Measurements from ENCODE around the gene KCNJ16.
"Not testable (repeated sequence)": the region's sequence is repeated elsewhere in the genome, so short reads cannot be mapped to it uniquely, and the experiment has no call there.

KCNJ16 gene

GRCh38 chr17:70034158-70034557 lies 40.9 kb upstream of the KCNJ16 start:
- H3K18ac ChIP-seq (ENCODE audit: low read length) = no peak overlapping the region
- no peak overlapping the region for H3K4ac ChIP-seq (ENCODE audit: low read depth, low read length)
- H2BK15ac ChIP-seq (replicated peaks; ENCODE audit: low read depth) = no peak overlapping the region
- H3K56ac ChIP-seq (ENCODE audit: low read length) = no peak overlapping the region
- no peak overlapping the region for H3K4me3 ChIP-seq (ENCODE audit: low read length)
- H3K79me2 ChIP-seq (ENCODE audit: control insufficient read depth, insufficient read depth, low read length) = no peaks in the 10 kb centered on the region
- no peak overlapping the region for H4K8ac ChIP-seq (ENCODE audit: low read depth, low read length)
- H3K4me1 ChIP-seq (ENCODE audit: control insufficient read depth, low read depth, low read length) = no peaks in the 10 kb centered on the region
- H3K9ac ChIP-seq (ENCODE audit: low read length) = no peak overlapping the region
- no CpG with 5 or more reads among the region's 5 CpGs for WGBS (ENCODE audit: extremely low coverage, insufficient coverage, low lambda C conversion rate)
- no peaks in the 10 kb centered on the region for H3K27me3 ChIP-seq (ENCODE audit: insufficient read depth, low read length, poor library complexity)
- H3K4me2 ChIP-seq (ENCODE audit: low read length) = no peak overlapping the region
- no peaks in the 10 kb centered on the region for H3K79me1 ChIP-seq (ENCODE audit: low read length)
- H3K36me3 ChIP-seq (ENCODE audit: control insufficient read depth, insufficient read depth, low read length) = no peaks in the 10 kb centered on the region
- H4K5ac ChIP-seq (ENCODE audit: low read length) = no peak overlapping the region
- no peak for DNase-seq
- H2BK5ac ChIP-seq (ENCODE audit: low read length) = no peak overlapping the region
- H2AK5ac ChIP-seq (ENCODE audit: low read length) = no peak overlapping the region
- H3K23ac ChIP-seq (ENCODE audit: low read length) = no peak overlapping the region
- H3K27ac ChIP-seq (ENCODE audit: low read depth, low read length) = no peak overlapping the region
- H2BK120ac ChIP-seq (ENCODE audit: low read depth, low read length) = no peak overlapping the region

- H3K56ac ChIP-seq (ENCODE audit: low read length) = no peak overlapping the region
- H3K4me3 ChIP-seq (ENCODE audit: low read length) = no peak overlapping the region
- no peak overlapping the region for H2BK5ac ChIP-seq (ENCODE audit: low read length)
- no peak overlapping the region for H4K8ac ChIP-seq (ENCODE audit: low read depth, low read length)
- no peaks in the 10 kb centered on the region for H3K36me3 ChIP-seq (ENCODE audit: control insufficient read depth, insufficient read depth, low read length)
- no peak overlapping the region for H3K23ac ChIP-seq (ENCODE audit: low read length)
- no peak overlapping the region for H3K27ac ChIP-seq (ENCODE audit: low read depth, low read length)
- no peak overlapping the region for H2AK5ac ChIP-seq (ENCODE audit: low read length)
- no peak for DNase-seq
- H3K18ac ChIP-seq (ENCODE audit: low read length) = no peak overlapping the region
- H3K4me2 ChIP-seq (ENCODE audit: low read length) = no peak overlapping the region
- no peaks in the 10 kb centered on the region for H3K79me1 ChIP-seq (ENCODE audit: low read length)
- no peak overlapping the region for H3K9ac ChIP-seq (ENCODE audit: low read length)
- no peaks in the 10 kb centered on the region for H3K27me3 ChIP-seq (ENCODE audit: insufficient read depth, low read length, poor library complexity)
- H3K79me2 ChIP-seq (ENCODE audit: control insufficient read depth, insufficient read depth, low read length) = no peaks in the 10 kb centered on the region
- H2BK120ac ChIP-seq (ENCODE audit: low read depth, low read length) = no peak overlapping the region
- no CpG with 5 or more reads among the region's 2 CpGs for WGBS (ENCODE audit: extremely low coverage, insufficient coverage, low lambda C conversion rate)
- H4K5ac ChIP-seq (ENCODE audit: low read length) = no peak overlapping the region
- no peak overlapping the region for H3K4ac ChIP-seq (ENCODE audit: low read depth, low read length)
- no peaks in the 10 kb centered on the region for H3K4me1 ChIP-seq (ENCODE audit: control insufficient read depth, low read depth, low read length)
- H2BK15ac ChIP-seq (replicated peaks; ENCODE audit: low read depth) = no peak overlapping the region
Measured at GRCh38 chr17:70037498-70037897, 37.5 kb upstream of the KCNJ16 start.

- Histone ChIP-seq H3K4me2 (ENCODE audit: low read length) (no peak overlapping the region), H2BK15ac (replicated peaks; ENCODE audit: low read depth) (no peak overlapping the region), H4K8ac (ENCODE audit: low read depth, low read length) (no peak overlapping the region), H3K9ac (ENCODE audit: low read length) (no peak overlapping the region), H4K5ac (ENCODE audit: low read length) (no peak overlapping the region), H2BK5ac (ENCODE audit: low read length) (no peak overlapping the region), H3K23ac (ENCODE audit: low read length) (no peak overlapping the region), H3K56ac (ENCODE audit: low read length) (no peak overlapping the region), H2AK5ac (ENCODE audit: low read length) (no peak overlapping the region), H2BK120ac (ENCODE audit: low read depth, low read length) (no peak overlapping the region), H3K79me1 (ENCODE audit: low read length) (no peaks in the 10 kb centered on the region), H3K36me3 (ENCODE audit: control insufficient read depth, insufficient read depth, low read length) (no peaks in the 10 kb centered on the region), H3K27ac (ENCODE audit: low read depth, low read length) (no peak overlapping the region), H3K79me2 (ENCODE audit: control insufficient read depth, insufficient read depth, low read length) (no peaks in the 10 kb centered on the region), H3K27me3 (ENCODE audit: insufficient read depth, low read length, poor library complexity) (no peaks in the 10 kb centered on the region), H3K18ac (ENCODE audit: low read length) (no peak overlapping the region), H3K4ac (ENCODE audit: low read depth, low read length) (no peak overlapping the region), H3K4me3 (ENCODE audit: low read length) (no peak overlapping the region), H3K4me1 (ENCODE audit: control insufficient read depth, low read depth, low read length) (no peaks in the 10 kb centered on the region)
- WGBS (ENCODE audit: extremely low coverage, insufficient coverage, low lambda C conversion rate) = no CpG with 5 or more reads among the region's 2 CpGs
- DNase-seq = no peak
Measured at GRCh38 chr17:70040336-70040735, 34.7 kb upstream of the KCNJ16 start.

GRCh38 chr17:70041061-70041460 lies 34.0 kb upstream of the KCNJ16 start:
- Histone ChIP-seq H3K27me3 (ENCODE audit: insufficient read depth, low read length, poor library complexity) (no peaks in the 10 kb centered on the region), H3K27ac (ENCODE audit: low read depth, low read length) (no peak overlapping the region), H3K36me3 (ENCODE audit: control insufficient read depth, insufficient read depth, low read length) (no peaks in the 10 kb centered on the region), H2BK120ac (ENCODE audit: low read depth, low read length) (no peak overlapping the region), H3K9ac (ENCODE audit: low read length) (no peak overlapping the region), H2BK15ac (replicated peaks; ENCODE audit: low read depth) (no peak overlapping the region), H3K4me2 (ENCODE audit: low read length) (no peak overlapping the region), H3K4ac (ENCODE audit: low read depth, low read length) (no peak overlapping the region), H4K8ac (ENCODE audit: low read depth, low read length) (no peak overlapping the region), H2BK5ac (ENCODE audit: low read length) (no peak overlapping the region), H2AK5ac (ENCODE audit: low read length) (no peak overlapping the region), H3K4me1 (ENCODE audit: control insufficient read depth, low read depth, low read length) (no peaks in the 10 kb centered on the region), H3K23ac (ENCODE audit: low read length) (no peak overlapping the region), H4K5ac (ENCODE audit: low read length) (no peak overlapping the region), H3K79me2 (ENCODE audit: control insufficient read depth, insufficient read depth, low read length) (no peaks in the 10 kb centered on the region), H3K4me3 (ENCODE audit: low read length) (no peak overlapping the region), H3K56ac (ENCODE audit: low read length) (no peak overlapping the region), H3K79me1 (ENCODE audit: low read length) (no peaks in the 10 kb centered on the region), H3K18ac (ENCODE audit: low read length) (no peak overlapping the region)
- WGBS (ENCODE audit: extremely low coverage, insufficient coverage, low lambda C conversion rate) = no CpG with 5 or more reads among the region's 1 CpG
- DNase-seq = no peak

GRCh38 chr17:70041540-70041939 lies 33.5 kb upstream of the KCNJ16 start:
- Histone ChIP-seq H3K4ac (ENCODE audit: low read depth, low read length) (no peak overlapping the region), H2AK5ac (ENCODE audit: low read length) (no peak overlapping the region), H4K8ac (ENCODE audit: low read depth, low read length) (no peak overlapping the region), H2BK15ac (replicated peaks; ENCODE audit: low read depth) (no peak overlapping the region), H4K5ac (ENCODE audit: low read length) (no peak overlapping the region), H3K79me2 (ENCODE audit: control insufficient read depth, insufficient read depth, low read length) (no peaks in the 10 kb centered on the region), H3K27ac (ENCODE audit: low read depth, low read length) (no peak overlapping the region), H2BK120ac (ENCODE audit: low read depth, low read length) (no peak overlapping the region), H3K27me3 (ENCODE audit: insufficient read depth, low read length, poor library complexity) (no peaks in the 10 kb centered on the region), H3K4me3 (ENCODE audit: low read length) (no peak overlapping the region), H3K4me2 (ENCODE audit: low read length) (no peak overlapping the region), H2BK5ac (ENCODE audit: low read length) (no peak overlapping the region), H3K56ac (ENCODE audit: low read length) (no peak overlapping the region), H3K9ac (ENCODE audit: low read length) (no peak overlapping the region), H3K18ac (ENCODE audit: low read length) (no peak overlapping the region), H3K4me1 (ENCODE audit: control insufficient read depth, low read depth, low read length) (no peaks in the 10 kb centered on the region), H3K23ac (ENCODE audit: low read length) (no peak overlapping the region), H3K79me1 (ENCODE audit: low read length) (no peaks in the 10 kb centered on the region), H3K36me3 (ENCODE audit: control insufficient read depth, insufficient read depth, low read length) (no peaks in the 10 kb centered on the region)
- no CpG with 5 or more reads among the region's 6 CpGs for WGBS (ENCODE audit: extremely low coverage, insufficient coverage, low lambda C conversion rate)
- DNase-seq = no peak

- H3K79me2 ChIP-seq (ENCODE audit: control insufficient read depth, insufficient read depth, low read length); H3K27ac ChIP-seq (ENCODE audit: low read depth, low read length); H4K8ac ChIP-seq (ENCODE audit: low read depth, low read length); H3K18ac ChIP-seq (ENCODE audit: low read length); DNase-seq; H2BK120ac ChIP-seq (ENCODE audit: low read depth, low read length); H4K5ac ChIP-seq (ENCODE audit: low read length); H3K4me3 ChIP-seq (ENCODE audit: low read length); H2AK5ac ChIP-seq (ENCODE audit: low read length); H3K23ac ChIP-seq (ENCODE audit: low read length); H3K79me1 ChIP-seq (ENCODE audit: low read length); H3K4me2 ChIP-seq (ENCODE audit: low read length); H3K36me3 ChIP-seq (ENCODE audit: control insufficient read depth, insufficient read depth, low read length); H3K4me1 ChIP-seq (ENCODE audit: control insufficient read depth, low read depth, low read length); H2BK5ac ChIP-seq (ENCODE audit: low read length); H3K9ac ChIP-seq (ENCODE audit: low read length); H3K4ac ChIP-seq (ENCODE audit: low read depth, low read length); H3K56ac ChIP-seq (ENCODE audit: low read length); H2BK15ac ChIP-seq (replicated peaks; ENCODE audit: low read depth); H3K27me3 ChIP-seq (ENCODE audit: insufficient read depth, low read length, poor library complexity): not testable (repeated sequence)
- no CpG with 5 or more reads among the region's 5 CpGs for WGBS (ENCODE audit: extremely low coverage, insufficient coverage, low lambda C conversion rate)
Measured at GRCh38 chr17:70045780-70046179, 29.2 kb upstream of the KCNJ16 start.
